ENCODE results near the gene D2HGDH. TPM values are rescaled to one million over a fixed set of nuclear protein-coding genes. Genes with fewer than 3 reads are reported as not detected.
A peak's percentile ranks its signal among the peaks of the same experiment; 100 is the strongest.

Gene D2HGDH
- total and polyA plus RNA-seq, 2 of the 8 experiments (the other 6 are each of a cell fraction or from before 2014, with no cell fraction given) = 3.4 to 8.1 TPM

GRCh38 chr2:241750076-241750840, 15.8 kb downstream of the D2HGDH start:
- no peaks in the 10 kb centered on the region for H3K79me2 ChIP-seq (ENCODE audit: control insufficient read depth in 1 of 2, insufficient read depth in 2 of 2, low read length in 2 of 2)
- CTCF ChIA-PET (ENCODE audit: partially characterized antibody) = interaction anchor here (0.7 to 1.3 kb wide), 4 partner anchors 9 to 29 kb away, joined by 3 to 5 read pairs (median 4); no protein-coding TSS in a partner anchor
- no peak for FAIRE-seq

More at GRCh38 chr2:241750076-241750840, 15.8 kb downstream of the D2HGDH start:
- WGBS, 2 experiments (ENCODE audit: extremely low coverage in 1 of 2, insufficient coverage in 1 of 2, insufficient read length in 1 of 2, insufficient replicate concordance in 2 of 2, low coverage in 1 of 2, low lambda C conversion rate in 2 of 2, missing lambda C conversion rate in 1 of 2) = 90% methylated on average over 22 of the region's 22 CpGs; no CpG with 5 or more reads in 1 of the 2 experiments
- Histone ChIP-seq H3K4ac (replicated peaks; ENCODE audit: insufficient read length, low read depth, low read length) (no peak overlapping the region), H4K91ac (replicated peaks; ENCODE audit: insufficient read length, low read length) (no peak overlapping the region), H3K14ac (ENCODE audit: insufficient read length) (no peak overlapping the region), H2BK12ac (ENCODE audit: low read depth, low read length) (no peak overlapping the region), H3K23me2 (ENCODE audit: low read depth, low read length) (no peaks in the 10 kb centered on the region), H3K9me3 (ENCODE audit: insufficient read depth in 2 of 2, low read depth in 1 of 2, low read length in 1 of 2) (no peaks in the 10 kb centered on the region), H2AK5ac (ENCODE audit: low read depth, low read length) (no peak overlapping the region), H3K4me2 (ENCODE audit: insufficient read depth in 1 of 2, low read depth in 2 of 2, low read length in 2 of 2) (no peak overlapping the region), H3K79me1 (ENCODE audit: low read depth, low read length) (no peaks in the 10 kb centered on the region), H4K5ac (ENCODE audit: insufficient read length, low read depth, low read length) (no peak overlapping the region), H2AFZ (ENCODE audit: low read length) (no peak overlapping the region), H3K4me3 (ENCODE audit: extremely low read depth in 1 of 4, insufficient read depth in 2 of 4, low read depth in 3 of 4, low read length in 4 of 4) (no peak overlapping the region), H3K9ac (replicated peaks in 1 of 4; ENCODE audit: extremely low read depth in 1 of 4, low read depth in 3 of 4, low read length in 3 of 4) (no peak overlapping the region), H3K56ac (replicated peaks; ENCODE audit: insufficient read length, low read depth, low read length) (no peak overlapping the region), H2BK120ac (replicated peaks; ENCODE audit: low read depth, low read length) (no peak overlapping the region), H4K8ac (ENCODE audit: extremely low read depth, insufficient read depth, low read length) (no peak overlapping the region), H3K23ac (ENCODE audit: insufficient read length) (no peak overlapping the region), H3K27me3 (replicated peaks in 1 of 4; ENCODE audit: control insufficient read depth in 3 of 4, extremely low read depth in 1 of 4, insufficient read depth in 3 of 4, low read length in 3 of 4) (no peaks in the 10 kb centered on the region), H3K36me3 (ENCODE audit: control insufficient read depth in 2 of 4, insufficient read depth in 4 of 4, low read length in 3 of 4) (peaks cover 0 to 3% (median 0%) of the 10 kb centered on the region in 4 experiments; a peak in 3 of 8 replicates), H3K27ac (ENCODE audit: low read depth, low read length) (no peak overlapping the region), H2BK15ac (ENCODE audit: low read length) (no peak overlapping the region), H2BK5ac (ENCODE audit: low read depth, low read length) (peak overlapping the region; percentile 26; the same call in 1 of the 2 replicates), H3K18ac (ENCODE audit: extremely low read depth, low read length) (no peak overlapping the region), H2BK20ac (ENCODE audit: low read length) (no peak overlapping the region), H4K20me1 (replicated peaks in 1 of 2; ENCODE audit: control insufficient read depth in 1 of 2, insufficient read depth in 2 of 2, low read length in 2 of 2) (peaks cover 0 to 6% of the 10 kb centered on the region in 2 experiments), H3K4me1 (replicated peaks in 1 of 4; ENCODE audit: control insufficient read depth in 3 of 4, insufficient read depth in 4 of 4, low read length in 3 of 4) (no peaks in the 10 kb centered on the region)
- POLR2A ChIA-PET (ENCODE audit: partially characterized antibody) = interaction anchor here (0.7 to 1.4 kb wide), 2 partner anchors 19 to 48 kb away, joined by 3 to 4 read pairs; partner anchors contain the start of gene ING5
- no peak for DNase-seq (ENCODE audit: low read depth in 1 of 2, low spot score in 2 of 2)
- no peak for TF ChIP-seq POLR2A (IDR thresholded peaks at IDR 0.05; ENCODE audit: control extremely low read depth in 1 of 2, low read depth in 2 of 2, low read length in 2 of 2)
- TF ChIP-seq SIX5 (IDR thresholded peaks at IDR 0.05; ENCODE audit: low read depth, low read length) = no peak
- TF ChIP-seq SP2 (IDR thresholded peaks at IDR 0.05; ENCODE audit: low read length) = no peak
- no peak for TF ChIP-seq RBBP5 (IDR thresholded peaks at IDR 0.05; ENCODE audit: borderline replicate concordance, low read depth, low read length)
- no peak for TF ChIP-seq POU5F1 (IDR thresholded peaks at IDR 0.05; ENCODE audit: low read depth, low read length)
- no peak for TF ChIP-seq KDM4A (IDR thresholded peaks at IDR 0.05; ENCODE audit: low read depth, low read length, severe bottlenecking)
- TF ChIP-seq SP4 (IDR thresholded peaks at IDR 0.05; ENCODE audit: low read length) = no peak
- no peak for TF ChIP-seq ZNF274 (IDR thresholded peaks at IDR 0.05; ENCODE audit: borderline replicate concordance, extremely low read depth, low read length)
- no peak for TF ChIP-seq EGR1 (IDR thresholded peaks at IDR 0.05; ENCODE audit: borderline replicate concordance, low read depth, low read length)
- no peak for TF ChIP-seq JUN (IDR thresholded peaks at IDR 0.05; ENCODE audit: low read depth, low read length)
- no peak for TF ChIP-seq HDAC6 (IDR thresholded peaks at IDR 0.05; ENCODE audit: low read depth, low read length)
